Measurements from ENCODE around the gene USP13. TPM values are rescaled to one million over a fixed set of nuclear protein-coding genes. Genes with fewer than 3 reads are reported as not detected.

USP13 gene
- total RNA-seq, 3 donors from 2014 or later (not counting 1 experiment from before 2014, with no cell fraction given), result 2.4 to 5.6 (median 3.0) TPM

GRCh38 chr3:179735321-179735720, 82.5 kb downstream of the USP13 start:
- no peak for ATAC-seq
- Histone ChIP-seq H3K27me3 (ENCODE audit: control insufficient read depth, insufficient read depth, low read length) (no peaks in the 10 kb centered on the region), H3K36me3 (ENCODE audit: control insufficient read depth, insufficient read depth, low read length) (peaks cover 4% of the 10 kb centered on the region), H3K4me3 (ENCODE audit: low read length) (no peak overlapping the region), H3K9me3 (ENCODE audit: control insufficient read depth, insufficient read depth, low read length) (no peaks in the 10 kb centered on the region), H3K4me1 (ENCODE audit: control insufficient read depth, insufficient read depth, low read length) (no peaks in the 10 kb centered on the region), H3K27ac (ENCODE audit: low read length) (no peak overlapping the region)
- Mint-ChIP-seq H3K4me1 (no peaks in the 10 kb centered on the region), H3K9me3 (no peaks in the 10 kb centered on the region), H3K4me3 (no peak overlapping the region), H3K27ac (no peak overlapping the region), H3K36me3 (no peaks in the 10 kb centered on the region), H3K27me3 (ENCODE audit: low read depth in 2 of 2) (no peaks in the 10 kb centered on the region)
- no peak for DNase-seq
- TF ChIP-seq, protein P1, sequence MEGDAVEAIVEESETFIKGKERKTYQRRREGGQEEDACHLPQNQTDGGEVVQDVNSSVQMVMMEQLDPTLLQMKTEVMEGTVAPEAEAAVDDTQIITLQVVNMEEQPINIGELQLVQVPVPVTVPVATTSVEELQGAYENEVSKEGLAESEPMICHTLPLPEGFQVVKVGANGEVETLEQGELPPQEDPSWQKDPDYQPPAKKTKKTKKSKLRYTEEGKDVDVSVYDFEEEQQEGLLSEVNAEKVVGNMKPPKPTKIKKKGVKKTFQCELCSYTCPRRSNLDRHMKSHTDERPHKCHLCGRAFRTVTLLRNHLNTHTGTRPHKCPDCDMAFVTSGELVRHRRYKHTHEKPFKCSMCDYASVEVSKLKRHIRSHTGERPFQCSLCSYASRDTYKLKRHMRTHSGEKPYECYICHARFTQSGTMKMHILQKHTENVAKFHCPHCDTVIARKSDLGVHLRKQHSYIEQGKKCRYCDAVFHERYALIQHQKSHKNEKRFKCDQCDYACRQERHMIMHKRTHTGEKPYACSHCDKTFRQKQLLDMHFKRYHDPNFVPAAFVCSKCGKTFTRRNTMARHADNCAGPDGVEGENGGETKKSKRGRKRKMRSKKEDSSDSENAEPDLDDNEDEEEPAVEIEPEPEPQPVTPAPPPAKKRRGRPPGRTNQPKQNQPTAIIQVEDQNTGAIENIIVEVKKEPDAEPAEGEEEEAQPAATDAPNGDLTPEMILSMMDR (IDR thresholded peaks at IDR 0.05), result no peak
- intact Hi-C loops (cut with micrococcal nuclease), result no loop called here

- Histone ChIP-seq H3K4me3 (ENCODE audit: low read length) (no peak overlapping the region), H3K27me3 (ENCODE audit: control insufficient read depth, insufficient read depth, low read length) (no peaks in the 10 kb centered on the region), H3K9me3 (ENCODE audit: control insufficient read depth, insufficient read depth, low read length) (no peaks in the 10 kb centered on the region), H3K36me3 (ENCODE audit: control insufficient read depth, insufficient read depth, low read length) (peaks cover 9% of the 10 kb centered on the region), H3K27ac (ENCODE audit: low read length) (no peak overlapping the region), H3K4me1 (ENCODE audit: control insufficient read depth, insufficient read depth, low read length) (no peaks in the 10 kb centered on the region)
- Mint-ChIP-seq H3K27me3 (ENCODE audit: low read depth in 2 of 2) (no peaks in the 10 kb centered on the region), H3K36me3 (no peaks in the 10 kb centered on the region), H3K4me1 (no peaks in the 10 kb centered on the region), H3K4me3 (no peak overlapping the region), H3K27ac (no peak overlapping the region), H3K9me3 (no peaks in the 10 kb centered on the region)
- intact Hi-C loops (cut with micrococcal nuclease), result no loop called here
- WGBS (ENCODE audit: insufficient coverage), result 95% methylated on average over 6 of the region's 6 CpGs
- TF ChIP-seq, protein P1 (IDR thresholded peaks at IDR 0.05), result no peak
- ATAC-seq, result no peak
- DNase-seq, result no peak
Observed at GRCh38 chr3:179738998-179739397, 86.2 kb downstream of the USP13 start.

DNA sequence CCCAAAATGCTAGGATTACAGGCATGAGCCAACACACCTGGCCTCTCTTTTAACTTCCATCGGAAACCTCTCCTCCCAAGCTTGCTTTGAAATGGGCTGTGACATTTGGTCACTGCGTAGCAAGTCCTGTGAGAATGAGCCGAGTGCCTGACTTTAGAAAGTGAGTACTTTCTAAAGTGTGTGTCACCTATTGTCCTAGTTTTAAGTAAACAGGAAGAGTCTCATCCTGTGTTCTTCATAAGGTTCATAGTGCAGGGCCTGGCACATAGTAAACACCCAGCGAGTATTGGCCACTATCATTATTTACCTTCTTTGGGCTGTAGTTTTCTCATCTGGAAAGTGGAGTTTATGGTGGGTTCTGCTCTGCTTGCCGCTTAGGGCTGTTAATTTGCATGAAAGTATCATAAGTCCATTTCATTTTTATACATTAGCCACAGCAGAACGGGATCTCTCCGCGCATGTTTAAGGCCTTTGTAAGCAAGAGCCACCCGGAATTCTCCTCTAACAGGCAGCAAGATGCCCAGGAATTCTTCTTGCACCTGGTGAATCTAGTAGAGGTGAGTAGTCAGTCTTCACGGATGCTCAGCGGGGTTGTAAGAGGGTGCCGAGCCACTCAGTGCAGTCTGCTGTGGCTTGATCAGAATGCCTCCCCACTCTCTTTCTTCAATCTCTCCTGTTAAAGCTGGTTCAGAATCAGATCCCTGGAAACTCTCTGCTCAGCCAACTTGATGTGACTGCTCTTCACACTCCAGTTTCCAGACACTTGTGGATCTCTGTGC, 87.2 kb downstream of the USP13 start:
- Mint-ChIP-seq H3K36me3 (no peaks in the 10 kb centered on the region), H3K4me1 (no peaks in the 10 kb centered on the region), H3K4me3 (no peak overlapping the region), H3K27me3 (ENCODE audit: low read depth in 2 of 2) (no peaks in the 10 kb centered on the region), H3K27ac (no peak overlapping the region), H3K9me3 (no peaks in the 10 kb centered on the region)
- intact Hi-C loops (cut with micrococcal nuclease), result no loop called here
- Histone ChIP-seq H3K27me3 (ENCODE audit: control insufficient read depth, insufficient read depth, low read length) (no peaks in the 10 kb centered on the region), H3K4me3 (ENCODE audit: low read length) (no peak overlapping the region), H3K36me3 (ENCODE audit: control insufficient read depth, insufficient read depth, low read length) (peaks cover 9% of the 10 kb centered on the region), H3K9me3 (ENCODE audit: control insufficient read depth, insufficient read depth, low read length) (no peaks in the 10 kb centered on the region), H3K4me1 (ENCODE audit: control insufficient read depth, insufficient read depth, low read length) (no peaks in the 10 kb centered on the region), H3K27ac (ENCODE audit: low read length) (no peak overlapping the region)
- TF ChIP-seq, protein P1 (IDR thresholded peaks at IDR 0.05), result no peak
- 87% methylated on average over 11 of the region's 12 CpGs for WGBS (ENCODE audit: insufficient coverage)
- ATAC-seq (no peak), DNase-seq (no peak)

- Mint-ChIP-seq H3K9me3 (no peaks in the 10 kb centered on the region), H3K27me3 (ENCODE audit: low read depth in 2 of 2) (no peaks in the 10 kb centered on the region), H3K27ac (no peak overlapping the region), H3K4me1 (no peaks in the 10 kb centered on the region), H3K36me3 (no peaks in the 10 kb centered on the region), H3K4me3 (no peak overlapping the region)
- H3K36me3 ChIP-seq (ENCODE audit: control insufficient read depth, insufficient read depth, low read length), result peaks cover 9% of the 10 kb centered on the region
- intact Hi-C loops (cut with micrococcal nuclease), result no loop called here
- no peak overlapping the region for H3K27ac ChIP-seq (ENCODE audit: low read length)
- no peak overlapping the region for H3K4me3 ChIP-seq (ENCODE audit: low read length)
- TF ChIP-seq, protein P1 (IDR thresholded peaks at IDR 0.05), result no peak
- no peaks in the 10 kb centered on the region for H3K27me3 ChIP-seq (ENCODE audit: control insufficient read depth, insufficient read depth, low read length)
- no peaks in the 10 kb centered on the region for H3K9me3 ChIP-seq (ENCODE audit: control insufficient read depth, insufficient read depth, low read length)
- no peak for DNase-seq
- no peaks in the 10 kb centered on the region for H3K4me1 ChIP-seq (ENCODE audit: control insufficient read depth, insufficient read depth, low read length)
- no peak for ATAC-seq
- WGBS (ENCODE audit: insufficient coverage), result 52% methylated on average over 2 of the region's 2 CpGs
Observed at GRCh38 chr3:179743913-179744312, 91.1 kb downstream of the USP13 start.
